ENCODE data around the gene TBRG4.

The TBRG4 gene

GRCh38 chr7:45060295-45060694 lies 51.2 kb downstream of the TBRG4 start:
- DNase-seq, result no peak

GRCh38 chr7:45057878-45058277 lies 53.6 kb downstream of the TBRG4 start:
- no peak for DNase-seq

- DNase-seq, result no peak
Measured at GRCh38 chr7:45055594-45056219, 55.8 kb downstream of the TBRG4 start.

- no peak for DNase-seq
Measured at GRCh38 chr7:45055016-45055415, 56.5 kb downstream of the TBRG4 start.

GRCh38 chr7:45054442-45054841 lies 57.1 kb downstream of the TBRG4 start:
- no peak for DNase-seq

GRCh38 chr7:45053941-45054340 lies 57.6 kb downstream of the TBRG4 start:
- no peak for DNase-seq

GRCh38 chr7:45053401-45053800 lies 58.1 kb downstream of the TBRG4 start:
- DNase-seq, result no peak

GRCh38 chr7:45052011-45052410 lies 59.5 kb downstream of the TBRG4 start:
- no peak for DNase-seq

- no peak for DNase-seq
Measured at GRCh38 chr7:45050198-45050597, 61.3 kb downstream of the TBRG4 start.
